HEK293 (cell line): Measurements from ENCODE around the gene PLEKHA1.

Experiments used
- CTCF ChIA-PET: fragments of 350-600 bp; formaldehyde crosslinking; extraction: SDS; loops from one replicate; lab custom pipeline; 2021; ENCODE audit warnings: antibody characterized with exemption; lab: Yijun Ruan, JAX
- POLR2A ChIA-PET: fragments of 300-600 bp; formaldehyde crosslinking; extraction: SDS; loops from one replicate; lab custom pipeline; 2020; ENCODE audit warnings: antibody characterized with exemption, inconsistent platforms; lab: Yijun Ruan, JAX
- H3K27ac ChIP-seq: fragments of 200-500 bp; sonication (Bioruptor generic); 2 replicates; pipeline ENCODE4 v1.5.1; 2014; ENCODE audit warnings: low read depth, low read length, control low read depth, inconsistent platforms; ENCODE audit errors: extremely low read depth
- H3K36me3 ChIP-seq, 2 experiments: fragments of 200-500 bp in 1 of 2; sonication (Bioruptor generic) in 1 of 2; 1 replicate in 1 of 2; 2 replicates in 1 of 2; pipeline ENCODE4 v1.5.1; 2014 to 2017; ENCODE audit warnings: inconsistent platforms in 2 of 2, low read length in 2 of 2; ENCODE audit not compliant: control insufficient read depth in 2 of 2, insufficient read depth in 1 of 2
- H3K4me1 ChIP-seq: fragments of 200-500 bp; sonication (Bioruptor generic); 2 replicates; pipeline ENCODE4 v1.5.1; 2014; ENCODE audit warnings: mild to moderate bottlenecking, low read length, inconsistent platforms; ENCODE audit not compliant: control insufficient read depth, insufficient read depth
- H3K4me3 ChIP-seq: 2 replicates; pipeline ENCODE4 v1.5.1; 2011; ENCODE audit warnings: low read depth, mild to moderate bottlenecking, control low read depth, low read length, moderate library complexity
- H3K9me3 ChIP-seq: fragments of 200-500 bp; sonication (Bioruptor generic); 2 replicates; pipeline ENCODE4 v1.5.1; 2014; ENCODE audit warnings: low read depth, low read length, inconsistent platforms; ENCODE audit not compliant: control insufficient read depth, insufficient read depth
- CTCF ChIP-seq: fragments of 450-650 bp; formaldehyde crosslinking; IDR thresholded peaks from 2 replicates; pipeline ENCODE4 v1.5.1; 2016; ENCODE audit warnings: missing biosample characterization, missing genetic modification characterization
- GFI1B ChIP-seq: fragments of 450-650 bp; formaldehyde crosslinking; IDR thresholded peaks from 2 replicates; pipeline ENCODE4 v1.5.1; 2016; ENCODE audit warnings: missing biosample characterization, missing genetic modification characterization
- KLF16 ChIP-seq: fragments of 450-650 bp; formaldehyde crosslinking; IDR thresholded peaks from 2 replicates; pipeline ENCODE4 v1.5.1; 2017; ENCODE audit warnings: missing biosample characterization, missing genetic modification characterization
- PBX3 ChIP-seq: sonication (generic); formaldehyde crosslinking; IDR thresholded peaks from 2 replicates; pipeline ENCODE4 v1.8.1; 2022; ENCODE audit warnings: mild to moderate bottlenecking, moderate library complexity, missing genetic modification reagents
- REST ChIP-seq: fragments of 450-650 bp; formaldehyde crosslinking; IDR thresholded peaks from 2 replicates; pipeline ENCODE4 v1.5.1; 2016; ENCODE audit warnings: missing biosample characterization, missing genetic modification characterization
- SP7 ChIP-seq: fragments of 450-650 bp; formaldehyde crosslinking; IDR thresholded peaks from 2 replicates; pipeline ENCODE4 v1.5.1; 2016; ENCODE audit warnings: missing biosample characterization, missing genetic modification characterization
- WT1 ChIP-seq: fragments of 450-650 bp; formaldehyde crosslinking; IDR thresholded peaks from 2 replicates; pipeline ENCODE4 v1.5.1; 2016; ENCODE audit warnings: missing biosample characterization, missing genetic modification characterization
- ZBTB1 ChIP-seq: fragments of 450-650 bp; formaldehyde crosslinking; IDR thresholded peaks from 2 replicates; pipeline ENCODE4 v1.5.1; 2016; ENCODE audit warnings: missing biosample characterization, missing genetic modification characterization
- ZFP37 ChIP-seq: fragments of 450-650 bp; formaldehyde crosslinking; IDR thresholded peaks from 2 replicates; pipeline ENCODE4 v1.5.1; 2016; ENCODE audit warnings: missing biosample characterization, missing genetic modification characterization
- ZNF140 ChIP-seq: fragments of 450-650 bp; formaldehyde crosslinking; IDR thresholded peaks from 2 replicates; pipeline ENCODE4 v1.5.1; 2016; ENCODE audit warnings: missing biosample characterization, missing genetic modification characterization
- ZNF18 ChIP-seq: fragments of 450-650 bp; formaldehyde crosslinking; IDR thresholded peaks from 2 replicates; pipeline ENCODE4 v1.5.1; 2016; ENCODE audit warnings: missing biosample characterization, missing genetic modification characterization
- ZNF211 ChIP-seq: fragments of 450-650 bp; formaldehyde crosslinking; IDR thresholded peaks from 2 replicates; pipeline ENCODE4 v1.5.1; 2016; ENCODE audit warnings: low read depth, missing biosample characterization, missing genetic modification characterization
- ZNF26 ChIP-seq: fragments of 450-650 bp; formaldehyde crosslinking; IDR thresholded peaks from 2 replicates; pipeline ENCODE4 v1.5.1; 2016; ENCODE audit warnings: missing biosample characterization, missing genetic modification characterization
- ZNF423 ChIP-seq: fragments of 450-650 bp; formaldehyde crosslinking; IDR thresholded peaks from 2 replicates; pipeline ENCODE4 v1.5.1; 2016; ENCODE audit warnings: missing biosample characterization, missing genetic modification characterization
- ZNF513 ChIP-seq: fragments of 450-650 bp; IDR thresholded peaks from 2 replicates; pipeline ENCODE4 v1.5.1; 2018; ENCODE audit warnings: missing biosample characterization, missing genetic modification characterization
- ZNF529 ChIP-seq: fragments of 450-650 bp; formaldehyde crosslinking; IDR thresholded peaks from 2 replicates; pipeline ENCODE4 v1.5.1; 2017; ENCODE audit warnings: missing genetic modification characterization, missing biosample characterization; ENCODE audit not compliant: insufficient replicate concordance
- ZNF561 ChIP-seq: fragments of 450-650 bp; IDR thresholded peaks from 2 replicates; pipeline ENCODE4 v1.5.1; 2018; ENCODE audit warnings: missing biosample characterization, missing genetic modification characterization, borderline replicate concordance
- ZNF658 ChIP-seq: fragments of 450-650 bp; formaldehyde crosslinking; IDR thresholded peaks from 2 replicates; pipeline ENCODE4; 2016; ENCODE audit warnings: missing biosample characterization, missing genetic modification characterization
- ZNF677 ChIP-seq: fragments of 450-650 bp; IDR thresholded peaks from 2 replicates; pipeline ENCODE4 v1.5.0; 2018; ENCODE audit warnings: missing biosample characterization, mild to moderate bottlenecking, missing genetic modification characterization, moderate library complexity
- ZNF704 ChIP-seq: fragments of 450-650 bp; formaldehyde crosslinking; IDR thresholded peaks from 2 replicates; pipeline ENCODE4 v1.5.1; 2016; ENCODE audit warnings: missing biosample characterization, missing genetic modification characterization
- ZSCAN16 ChIP-seq: fragments of 450-650 bp; formaldehyde crosslinking; IDR thresholded peaks from 2 replicates; pipeline ENCODE4 v1.5.1; 2016; ENCODE audit warnings: missing biosample characterization, missing genetic modification characterization
- ZSCAN5A ChIP-seq: fragments of 450-650 bp; formaldehyde crosslinking; IDR thresholded peaks from 2 replicates; pipeline ENCODE4 v1.5.1; 2016; ENCODE audit warnings: missing biosample characterization, missing genetic modification characterization

PLEKHA1 gene

GRCh38 chr10:122468926-122469781, 94.6 kb downstream of the PLEKHA1 start:
- Histone ChIP-seq H3K36me3 (no peaks in the 10 kb centered on the region), H3K27ac (no peak overlapping the region), H3K4me1 (0 out of 2 replicates have a peak, but pooled peaks cover 2% of the 10 kb centered on the region), H3K9me3 (no peaks in the 10 kb centered on the region), H3K4me3 (no peak overlapping the region)
- CTCF ChIA-PET, result interaction anchor here (0.5 to 1.3 kb wide), 4 partner anchors 18 to 200 kb away, joined by 3 to 6 read pairs (median 4); no protein-coding TSS in a partner anchor
- POLR2A ChIA-PET, result interaction anchor here (1.0 to 1.2 kb wide), 2 partner anchors 10 to 35 kb away, joined by 4 to 5 read pairs; no protein-coding TSS in a partner anchor
- TF ChIP-seq SP7 (peak; percentile 47; the same call in 1 of the 2 replicates), ZBTB1 (tag by site-specific recombination) (no peak), ZFP37 (tag by site-specific recombination) (no peak), ZNF529 (no peak), ZNF26 (no peak), KLF16 (tag by site-specific recombination) (no peak), WT1 (tag by site-specific recombination) (no peak), ZNF211 (tag by site-specific recombination) (no peak), CTCF (tag by site-specific recombination) (no peak), ZSCAN16 (tag by site-specific recombination) (no peak), ZNF423 (tag by site-specific recombination) (no peak), GFI1B (tag by site-specific recombination) (no peak), ZSCAN5A (no peak), ZNF18 (no peak), ZNF561 (tag by site-specific recombination) (no peak), REST (no peak), ZNF704 (tag by site-specific recombination) (no peak), ZNF658 (tag by site-specific recombination) (no peak), ZNF677 (tag by site-specific recombination) (0 out of 2 replicates have a peak, but pooled peaks have one; percentile 48), ZNF140 (tag by site-specific recombination) (no peak), PBX3 (CRISPR knock-in tag) (no peak), ZNF513 (tag by site-specific recombination) (no peak)
